Mesothelial cell of epicardium (in vitro differentiated cells): ENCODE measurements around the gene TRMT11. TPM values are rescaled to one million over a fixed set of nuclear protein-coding genes. Genes with fewer than 3 reads are reported as not detected.
A peak's percentile ranks its signal among the peaks of the same experiment; 100 is the strongest.

ENCODE experiments used
- DNase-seq, 2 experiments: peaks; one replicate each; pipeline ENCODE4 v3.0.0; 2021; ENCODE audit warnings: low spot score in 2 of 2; ENCODE audit not compliant: unreplicated experiment in 2 of 2
- H3K27ac Mint-ChIP-seq: 2 replicates; pipeline ENCODE4 v1.8.0; 2021; ENCODE audit warnings: mixed read lengths
- H3K27me3 Mint-ChIP-seq: 2 replicates; pipeline ENCODE4 v1.8.0; 2021; ENCODE audit warnings: low read depth, mixed read lengths
- H3K36me3 Mint-ChIP-seq: 2 replicates; pipeline ENCODE4 v1.8.0; 2021; ENCODE audit warnings: mixed read lengths
- H3K4me1 Mint-ChIP-seq: 2 replicates; pipeline ENCODE4 v1.8.0; 2021; ENCODE audit warnings: mixed read lengths
- H3K4me3 Mint-ChIP-seq: 2 replicates; pipeline ENCODE4 v1.8.0; 2021; ENCODE audit warnings: mild to moderate bottlenecking, moderate library complexity, mixed read lengths
- H3K9me3 Mint-ChIP-seq: 2 replicates; pipeline ENCODE4 v1.8.0; 2021; ENCODE audit warnings: mixed read lengths
- CTCF ChIP-seq: fragments of 200-600 bp; sonication (generic); IDR thresholded peaks from one replicate; pipeline ENCODE4 v1.5.0; 2021; ENCODE audit warnings: antibody characterized with exemption; ENCODE audit not compliant: unreplicated experiment
- total RNA-seq: library from RNA; stranded (reverse); gene quantifications from 3 replicates; pipeline ENCODE4 v1.2.1, GENCODE V29; 2021

TRMT11 gene
- total RNA-seq, 1 donor from 2014 or later = 31.8 TPM

DNA sequence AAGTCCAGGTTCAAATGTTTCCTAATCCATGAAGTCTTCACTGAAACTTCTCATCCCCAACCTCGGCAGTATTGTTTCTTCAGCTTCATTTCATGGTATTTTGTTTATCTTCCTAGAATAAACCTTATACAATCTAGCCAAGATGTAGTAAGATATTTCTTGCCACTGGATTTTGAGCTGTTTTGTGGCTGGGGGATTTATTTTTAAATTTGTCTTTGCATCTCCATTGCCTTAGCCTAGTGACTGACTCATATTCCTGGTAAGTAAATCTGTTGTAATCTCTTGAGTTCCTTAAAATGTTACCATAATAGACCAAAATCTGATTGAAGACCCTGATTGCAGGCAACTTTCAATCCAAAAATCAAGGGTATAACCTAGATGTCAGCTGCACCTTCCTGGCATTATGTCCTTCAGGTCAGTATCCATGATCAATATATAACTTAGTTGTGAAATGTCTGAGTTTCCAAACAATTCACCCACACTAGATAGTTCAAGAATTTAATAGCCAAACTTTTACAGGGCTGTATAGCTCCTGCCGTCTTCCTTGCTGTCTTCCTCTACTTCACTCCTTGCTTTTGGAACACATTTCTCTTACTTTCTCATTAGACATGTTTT is 4.7 kb upstream of the TRMT11 start:
- TF ChIP-seq CTCF = no peak
- Mint-ChIP-seq H3K36me3 (peaks cover 5% of the 10 kb centered on the region), H3K27ac (no peak overlapping the region), H3K4me3 (no peak overlapping the region), H3K27me3 (no peaks in the 10 kb centered on the region), H3K4me1 (peaks cover 2% of the 10 kb centered on the region), H3K9me3 (no peaks in the 10 kb centered on the region)
- no peak for DNase-seq

GRCh38 chr6:125983246-125983945 is 2.9 kb upstream of the TRMT11 start:
- Mint-ChIP-seq H3K27ac (no peak overlapping the region), H3K36me3 (peaks cover 5% of the 10 kb centered on the region), H3K4me1 (peaks cover 2% of the 10 kb centered on the region), H3K9me3 (no peaks in the 10 kb centered on the region), H3K27me3 (no peaks in the 10 kb centered on the region), H3K4me3 (no peak overlapping the region)
- no peak for TF ChIP-seq CTCF
- no peak for DNase-seq

GRCh38 chr6:125984311-125984710 is 2.0 kb upstream of the TRMT11 start:
- no peaks in the 10 kb centered on the region for H3K9me3 Mint-ChIP-seq
- no peak for DNase-seq
- TF ChIP-seq CTCF = no peak
- H3K36me3 Mint-ChIP-seq = no peaks in the 10 kb centered on the region
- H3K27ac Mint-ChIP-seq = no peak overlapping the region
- H3K27me3 Mint-ChIP-seq = no peaks in the 10 kb centered on the region
- peaks cover 2% of the 10 kb centered on the region for H3K4me1 Mint-ChIP-seq
- no peak overlapping the region for H3K4me3 Mint-ChIP-seq

DNA sequence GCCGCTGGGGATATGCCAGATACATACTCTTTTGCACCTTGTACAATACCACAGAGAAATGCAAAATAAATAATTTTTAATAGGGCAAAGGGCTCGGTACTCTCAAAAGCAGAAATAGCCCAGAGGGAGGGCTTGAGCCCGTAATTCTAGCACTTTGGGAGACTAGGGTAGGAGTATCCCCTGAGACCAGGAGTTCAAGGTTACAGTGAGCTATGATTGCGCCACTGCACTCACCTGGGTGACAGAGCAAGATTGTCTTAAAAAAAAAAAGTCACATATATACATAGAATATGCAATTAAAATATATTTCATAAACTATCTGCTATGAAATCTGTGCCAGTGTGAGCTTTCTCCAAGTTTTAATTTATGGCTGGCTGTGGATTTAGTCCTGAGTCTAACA is 818 bp upstream of the TRMT11 start:
- H3K27me3 Mint-ChIP-seq = no peaks in the 10 kb centered on the region
- H3K9me3 Mint-ChIP-seq = no peaks in the 10 kb centered on the region
- TF ChIP-seq CTCF = no peak
- no peak overlapping the region for H3K4me3 Mint-ChIP-seq
- no peak for DNase-seq
- peak overlapping the region; percentile 17 for H3K27ac Mint-ChIP-seq
- peaks cover 2% of the 10 kb centered on the region for H3K4me1 Mint-ChIP-seq
- H3K36me3 Mint-ChIP-seq = no peaks in the 10 kb centered on the region

GRCh38 chr6:125985979-125986300 is 400 bp upstream of the TRMT11 start:
- DNase-seq = no peak
- peaks cover 2% of the 10 kb centered on the region for H3K4me1 Mint-ChIP-seq
- H3K27ac Mint-ChIP-seq = no peak overlapping the region
- H3K4me3 Mint-ChIP-seq = no peak overlapping the region
- no peaks in the 10 kb centered on the region for H3K27me3 Mint-ChIP-seq
- TF ChIP-seq CTCF = no peak
- H3K9me3 Mint-ChIP-seq = no peaks in the 10 kb centered on the region
- no peaks in the 10 kb centered on the region for H3K36me3 Mint-ChIP-seq
